ENCODE results near the gene HELZ2.
"Not testable (repeated sequence)": the region's sequence is repeated elsewhere in the genome, so short reads cannot be mapped to it uniquely, and the experiment has no call there.

Gene HELZ2

DNA sequence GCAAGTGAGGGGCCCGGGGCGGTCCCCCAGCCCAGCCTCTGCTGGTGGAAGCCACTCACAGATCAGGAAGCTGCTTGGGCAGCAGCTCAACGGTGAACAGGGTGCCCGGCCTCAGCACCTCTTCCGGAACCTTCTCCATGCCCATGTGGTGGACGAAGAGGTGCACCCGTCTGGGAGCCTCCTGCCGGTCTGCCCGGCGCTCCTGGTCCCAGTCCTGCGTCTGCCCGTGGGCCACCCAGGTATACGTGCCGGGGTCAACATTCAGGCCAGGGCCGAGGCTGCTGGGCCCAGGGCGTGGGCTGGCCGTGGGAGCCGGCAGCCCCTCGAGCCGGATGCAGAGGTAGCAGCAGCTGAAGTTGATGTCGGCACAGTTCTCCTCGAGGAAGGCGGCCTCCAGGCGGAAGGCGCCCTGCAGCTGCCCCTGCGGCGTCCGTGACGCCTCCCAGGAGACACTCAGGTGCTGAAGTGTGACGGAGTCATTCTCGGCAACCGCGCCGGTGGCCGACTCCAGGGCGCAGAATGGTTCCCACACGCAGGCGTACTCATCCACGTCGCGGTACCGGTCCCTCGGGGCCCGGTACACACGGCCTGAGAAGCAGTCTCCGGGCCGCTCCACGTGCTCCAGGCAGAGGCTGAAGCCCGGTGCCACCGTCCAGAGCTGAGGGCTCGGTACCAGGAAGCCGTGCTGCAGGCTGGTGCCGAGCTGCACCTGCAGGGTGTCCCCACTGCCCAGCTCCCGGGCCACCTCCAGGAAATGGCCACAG lies 11.4 kb downstream of the HELZ2 start:
- Mint-ChIP-seq H3K27ac (no peak overlapping the region), H3K27me3 (ENCODE audit: low read depth, poor library complexity) (peaks cover 3% of the 10 kb centered on the region), H3K9me3 (no peaks in the 10 kb centered on the region), H3K4me1 (no peaks in the 10 kb centered on the region), H3K4me3 (no peak overlapping the region), H3K36me3 (ENCODE audit: low read depth) (peaks cover 5% of the 10 kb centered on the region)
- no peak for DNase-seq
- TF ChIP-seq, protein P1, sequence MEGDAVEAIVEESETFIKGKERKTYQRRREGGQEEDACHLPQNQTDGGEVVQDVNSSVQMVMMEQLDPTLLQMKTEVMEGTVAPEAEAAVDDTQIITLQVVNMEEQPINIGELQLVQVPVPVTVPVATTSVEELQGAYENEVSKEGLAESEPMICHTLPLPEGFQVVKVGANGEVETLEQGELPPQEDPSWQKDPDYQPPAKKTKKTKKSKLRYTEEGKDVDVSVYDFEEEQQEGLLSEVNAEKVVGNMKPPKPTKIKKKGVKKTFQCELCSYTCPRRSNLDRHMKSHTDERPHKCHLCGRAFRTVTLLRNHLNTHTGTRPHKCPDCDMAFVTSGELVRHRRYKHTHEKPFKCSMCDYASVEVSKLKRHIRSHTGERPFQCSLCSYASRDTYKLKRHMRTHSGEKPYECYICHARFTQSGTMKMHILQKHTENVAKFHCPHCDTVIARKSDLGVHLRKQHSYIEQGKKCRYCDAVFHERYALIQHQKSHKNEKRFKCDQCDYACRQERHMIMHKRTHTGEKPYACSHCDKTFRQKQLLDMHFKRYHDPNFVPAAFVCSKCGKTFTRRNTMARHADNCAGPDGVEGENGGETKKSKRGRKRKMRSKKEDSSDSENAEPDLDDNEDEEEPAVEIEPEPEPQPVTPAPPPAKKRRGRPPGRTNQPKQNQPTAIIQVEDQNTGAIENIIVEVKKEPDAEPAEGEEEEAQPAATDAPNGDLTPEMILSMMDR (IDR thresholded peaks at IDR 0.05): no peak

DNA sequence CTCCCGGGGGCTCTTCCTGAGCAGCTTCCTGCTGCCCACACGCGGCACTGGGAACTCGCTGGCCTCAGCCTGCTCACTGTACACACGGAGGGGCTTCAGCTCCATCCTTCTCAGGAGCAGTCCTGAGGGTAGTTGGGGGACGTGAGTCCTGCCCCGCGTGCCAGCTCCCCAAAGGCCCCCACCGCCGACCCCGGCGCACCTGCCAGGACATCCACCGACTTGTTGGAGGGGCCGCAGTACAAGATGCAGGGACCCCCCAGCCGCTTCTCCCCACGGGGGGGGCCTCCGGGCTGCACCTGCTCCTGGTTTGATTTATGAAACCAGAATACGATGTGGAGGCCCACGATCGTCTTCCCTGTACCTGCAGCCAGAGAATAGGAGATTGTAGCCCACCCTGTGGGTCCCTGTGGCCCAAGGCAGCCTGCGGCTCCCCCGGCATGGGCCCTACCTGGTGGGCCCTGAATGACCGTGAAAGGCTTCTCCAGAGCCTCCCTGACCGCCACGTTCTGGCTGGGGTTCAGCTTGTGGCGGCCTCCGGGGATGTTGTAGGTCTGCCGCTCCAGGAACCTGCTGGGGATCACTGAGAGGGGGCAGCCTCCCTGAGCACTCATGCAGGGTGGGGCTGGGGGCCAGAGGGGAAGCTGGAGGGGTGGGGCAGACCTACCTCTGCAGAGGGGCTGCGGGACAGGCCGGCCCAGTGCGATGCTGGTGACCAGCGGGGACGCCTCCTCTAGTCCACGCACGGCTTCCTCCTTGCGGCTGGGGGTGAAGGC lies 12.2 kb downstream of the HELZ2 start:
- TF ChIP-seq, protein P1 (IDR thresholded peaks at IDR 0.05): no peak
- Mint-ChIP-seq H3K4me1 (peaks cover 6% of the 10 kb centered on the region), H3K9me3 (no peaks in the 10 kb centered on the region), H3K36me3 (ENCODE audit: low read depth) (peaks cover 5% of the 10 kb centered on the region), H3K4me3 (no peak overlapping the region), H3K27me3 (ENCODE audit: low read depth, poor library complexity) (peaks cover 9% of the 10 kb centered on the region), H3K27ac (no peak overlapping the region)
- no peak for DNase-seq

DNA sequence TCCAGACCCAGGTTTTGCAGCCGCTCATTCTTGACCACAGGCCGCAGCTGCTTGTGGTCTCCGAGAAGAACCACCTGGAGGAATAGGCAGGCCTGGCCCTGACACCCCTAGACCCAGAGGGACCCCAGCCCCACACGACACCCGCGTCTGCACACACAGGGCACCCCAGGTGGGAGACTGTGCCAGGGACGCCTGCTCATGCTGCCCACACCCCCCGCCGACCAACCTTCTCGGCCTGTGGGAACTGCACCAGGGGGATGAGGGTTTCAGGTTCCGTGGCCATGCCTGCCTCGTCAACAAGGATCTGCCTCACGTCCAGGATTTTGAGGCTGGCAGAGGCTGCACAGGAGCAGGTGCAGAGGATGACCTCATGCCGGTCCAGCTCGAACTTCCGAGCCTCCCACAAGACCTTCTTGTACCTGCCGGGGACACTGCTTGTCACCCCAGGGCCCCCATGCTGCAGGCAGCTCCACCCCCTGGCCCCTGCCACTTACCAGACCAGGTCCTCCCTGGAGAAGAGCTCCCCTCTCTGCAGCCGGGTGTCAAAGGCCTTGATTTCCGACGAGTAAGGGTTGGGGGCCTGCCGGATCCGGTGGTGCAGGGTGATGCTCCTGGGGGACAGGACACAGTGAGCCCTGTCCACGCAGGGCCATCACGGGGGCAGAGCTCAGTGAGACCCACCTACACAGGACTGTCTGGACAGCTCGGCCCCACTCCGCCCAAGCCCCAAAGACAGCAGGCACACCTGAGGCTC lies 13.0 kb downstream of the HELZ2 start:
- no peak overlapping the region for H3K4me3 Mint-ChIP-seq
- H3K27me3 Mint-ChIP-seq (ENCODE audit: low read depth, poor library complexity): peaks cover 10% of the 10 kb centered on the region
- H3K36me3 Mint-ChIP-seq (ENCODE audit: low read depth): peaks cover 5% of the 10 kb centered on the region
- no peak overlapping the region for H3K27ac Mint-ChIP-seq
- TF ChIP-seq, protein P1 (IDR thresholded peaks at IDR 0.05): no peak
- no peaks in the 10 kb centered on the region for H3K9me3 Mint-ChIP-seq
- DNase-seq: no peak
- H3K4me1 Mint-ChIP-seq: peaks cover 6% of the 10 kb centered on the region

DNA sequence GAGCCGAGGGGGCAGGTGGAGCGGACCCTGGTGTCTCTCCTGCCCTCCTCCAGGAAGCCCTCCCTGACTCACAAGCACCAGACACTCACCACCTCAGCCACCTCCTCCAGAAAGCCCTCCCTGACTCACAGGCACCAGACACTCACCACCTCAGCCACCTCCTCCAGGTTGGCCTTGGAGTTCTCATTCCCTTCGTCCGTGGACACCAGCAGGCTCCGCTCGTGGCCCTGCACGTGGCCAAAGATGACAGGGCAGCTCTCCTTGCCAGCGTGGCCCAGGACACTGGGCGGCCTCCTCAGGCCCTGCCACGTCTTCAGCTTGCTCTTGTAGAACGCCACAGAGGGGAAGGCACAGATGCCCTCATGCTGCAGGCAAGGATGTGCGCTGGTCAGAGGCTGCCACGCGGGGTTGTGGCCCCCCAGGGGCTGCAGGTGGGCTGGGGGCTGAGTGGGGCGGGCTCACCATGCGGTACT lies 13.7 kb downstream of the HELZ2 start:
- Mint-ChIP-seq H3K4me3 (no peak overlapping the region), H3K27ac (no peak overlapping the region), H3K36me3 (ENCODE audit: low read depth) (peaks cover 5% of the 10 kb centered on the region), H3K4me1 (peaks cover 6% of the 10 kb centered on the region), H3K27me3 (ENCODE audit: low read depth, poor library complexity) (peaks cover 10% of the 10 kb centered on the region), H3K9me3 (no peaks in the 10 kb centered on the region)
- DNase-seq: no peak
- TF ChIP-seq, protein P1 (IDR thresholded peaks at IDR 0.05): no peak

DNA sequence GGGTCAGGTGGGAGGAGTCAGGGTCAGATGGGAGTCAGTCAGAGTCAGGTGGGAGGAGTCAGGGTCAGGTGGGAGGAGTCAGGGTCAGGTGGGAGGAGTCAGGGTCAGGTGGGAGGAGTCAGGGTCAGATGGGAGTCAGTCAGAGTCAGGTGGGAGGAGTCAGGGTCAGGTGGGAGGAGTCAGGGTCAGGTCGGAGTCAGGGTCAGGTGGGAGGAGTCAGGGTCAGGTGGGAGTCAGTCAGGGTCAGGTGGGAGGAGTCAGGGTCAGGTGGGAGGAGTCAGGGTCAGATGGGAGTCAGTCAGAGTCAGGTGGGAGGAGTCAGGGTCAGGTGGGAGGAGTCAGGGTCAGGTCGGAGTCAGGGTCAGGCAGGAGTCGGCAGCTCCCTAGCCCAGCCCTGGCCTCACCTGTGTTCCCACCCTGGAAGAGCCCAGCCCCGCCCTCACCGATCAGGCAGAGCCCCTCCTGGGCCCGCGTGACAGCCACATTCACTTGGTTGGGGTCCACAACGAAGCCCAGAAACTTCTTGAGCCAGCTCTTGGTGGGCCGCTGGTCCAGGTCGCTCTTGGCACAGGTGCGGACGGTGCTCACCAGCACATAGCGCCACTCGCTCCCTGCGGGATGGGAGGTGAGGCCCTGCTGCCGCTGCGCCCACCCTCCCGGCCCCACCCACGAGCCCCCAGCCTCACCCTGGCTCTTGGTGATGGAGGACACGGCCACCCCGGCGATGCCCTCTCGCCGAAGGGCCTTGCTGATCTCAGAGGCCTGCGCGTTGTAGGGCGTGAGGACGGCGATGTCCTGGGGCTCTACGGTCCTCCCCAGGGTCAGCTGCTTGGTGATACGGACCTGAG lies 14.3 kb downstream of the HELZ2 start:
- not testable (repeated sequence) for H3K9me3 Mint-ChIP-seq; H3K4me1 Mint-ChIP-seq; H3K36me3 Mint-ChIP-seq (ENCODE audit: low read depth); H3K27ac Mint-ChIP-seq; H3K4me3 Mint-ChIP-seq; DNase-seq; H3K27me3 Mint-ChIP-seq (ENCODE audit: low read depth, poor library complexity)
